COR-L47 (cell line): ENCODE data around the gene FBXO2.

Experiments used
- DNase-seq: peaks from one replicate; lab custom pipeline; 2025; lab: John Stamatoyannopoulos, UW

FBXO2 gene

DNA sequence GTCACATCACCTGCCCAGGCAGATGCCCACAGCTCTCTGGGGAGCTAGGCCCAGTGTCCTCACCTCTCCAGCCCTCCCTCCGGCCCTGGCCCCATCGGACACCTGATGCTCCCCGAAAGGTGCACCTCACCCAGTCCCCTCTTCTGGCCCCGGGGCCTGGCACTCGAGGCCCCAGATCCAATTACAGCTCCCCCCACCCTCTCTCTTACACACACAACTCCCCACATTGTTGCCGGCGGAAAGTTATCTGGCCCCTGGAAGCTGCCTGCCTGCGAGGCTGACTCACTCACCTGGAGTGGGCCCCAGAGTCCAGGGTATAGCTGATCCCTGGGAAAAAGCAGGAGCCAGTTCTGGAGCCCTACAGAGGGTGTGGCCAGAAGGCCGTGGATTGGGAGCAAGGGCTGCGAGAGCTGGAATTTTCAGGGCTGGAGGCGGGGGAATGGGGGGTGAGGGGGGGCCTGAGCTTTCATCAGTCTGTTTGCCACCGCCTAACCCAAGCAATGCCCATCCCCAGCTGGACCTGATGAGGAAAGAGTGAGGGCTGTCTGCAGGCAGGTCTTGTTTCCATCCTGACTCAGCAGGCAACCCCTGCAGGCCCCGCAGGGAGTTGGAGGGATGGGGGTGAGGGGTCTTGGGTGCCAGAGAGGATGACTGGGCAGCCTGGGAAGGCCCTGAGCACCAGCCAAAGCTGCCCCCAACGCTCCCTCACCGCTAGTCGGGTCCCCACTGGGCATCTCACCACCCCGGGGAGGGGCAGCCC, 948 bp downstream of the FBXO2 start:
- DNase-seq = no peak

GRCh38 chr1:11652203-11652780, 1.9 kb downstream of the FBXO2 start:
- DNase-seq = no peak

DNA sequence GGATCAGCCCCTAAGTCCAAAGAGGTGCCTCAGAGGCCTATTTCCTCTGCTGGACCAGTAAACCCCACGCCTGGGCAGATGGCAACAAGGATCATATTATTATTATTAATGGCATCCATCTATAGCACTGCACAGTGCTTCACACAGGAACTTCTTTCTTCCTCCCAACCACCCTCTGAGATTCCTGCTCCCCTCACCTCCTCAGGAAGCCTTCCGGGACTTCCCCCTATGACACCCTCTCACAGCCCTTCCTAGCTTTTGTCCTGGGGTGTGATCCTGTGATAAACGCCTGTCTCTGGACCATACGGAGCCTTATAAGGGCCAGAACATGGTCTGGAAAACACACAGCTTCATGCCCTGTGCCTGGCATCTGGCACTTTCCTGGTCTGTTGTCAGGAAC, 3.2 kb downstream of the FBXO2 start:
- DNase-seq = no peak

- DNase-seq = peak; percentile 78
Observed at GRCh38 chr1:11650331-11650991, 3.8 kb downstream of the FBXO2 start.

DNA sequence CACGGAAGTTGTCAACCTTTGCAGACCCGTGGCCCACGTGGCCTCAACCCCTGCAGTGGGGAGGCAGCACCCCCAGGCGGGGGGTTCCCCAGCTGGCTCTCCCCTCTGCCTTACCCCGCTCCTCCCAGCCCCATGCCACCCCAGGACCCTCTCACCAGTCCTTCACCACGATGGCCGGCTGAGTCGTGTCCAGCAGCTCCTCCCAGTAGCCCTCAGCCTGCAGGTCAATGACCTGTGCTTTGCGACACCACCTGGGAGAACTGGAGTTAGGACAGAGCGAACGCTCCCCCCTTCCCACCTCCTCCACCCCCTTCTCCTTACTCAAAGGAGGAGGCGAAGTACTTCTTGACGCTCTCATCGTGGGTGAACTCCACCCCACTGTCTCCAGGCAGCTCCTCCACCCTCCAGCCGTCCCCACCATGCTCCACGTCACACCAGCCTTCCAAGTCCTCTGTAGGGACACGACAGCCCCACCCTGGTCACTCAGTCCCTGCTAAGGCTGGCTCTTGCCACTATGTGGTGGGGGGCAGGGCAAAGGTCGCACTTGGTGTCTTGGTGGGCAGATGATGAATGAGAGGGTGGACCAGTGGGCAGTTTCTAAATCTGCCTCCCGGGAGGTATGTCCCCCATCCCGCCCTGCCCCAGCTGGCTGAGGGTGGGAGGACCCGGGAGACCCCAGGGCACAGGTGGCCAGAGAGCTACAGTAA, 4.5 kb downstream of the FBXO2 start:
- no peak for DNase-seq

- DNase-seq = no peak
Observed at GRCh38 chr1:11649237-11649623, 5.0 kb downstream of the FBXO2 start.

GRCh38 chr1:11648732-11649158, 5.5 kb downstream of the FBXO2 start:
- DNase-seq = no peak

GRCh38 chr1:11648039-11648438, 6.2 kb downstream of the FBXO2 start:
- DNase-seq = no peak

DNA sequence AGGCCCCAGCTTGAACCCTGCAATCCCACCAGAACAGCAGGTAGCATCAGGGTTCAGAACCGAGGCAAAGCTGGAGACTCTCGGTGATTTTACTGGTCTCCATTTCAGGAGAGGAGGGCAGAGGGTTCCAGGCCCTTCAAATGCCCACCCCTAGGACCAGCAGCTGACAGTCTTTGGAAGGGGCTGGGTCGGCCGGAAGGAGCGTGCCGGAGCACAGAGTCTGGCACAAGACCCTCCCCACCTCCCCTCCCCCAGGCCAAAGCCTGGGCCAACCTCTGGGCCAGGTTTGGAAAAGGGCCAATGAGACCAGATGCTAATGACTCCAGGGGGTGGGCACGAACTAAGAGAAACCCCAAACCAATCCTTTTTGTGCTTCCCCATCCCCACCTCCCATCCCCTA, 6.9 kb downstream of the FBXO2 start:
- no peak for DNase-seq

- no peak for DNase-seq
Observed at GRCh38 chr1:11646317-11646716, 7.9 kb downstream of the FBXO2 start.

GRCh38 chr1:11645670-11646265, 8.5 kb downstream of the FBXO2 start:
- peak; percentile 78 for DNase-seq

- DNase-seq = no peak
Observed at GRCh38 chr1:11645270-11645669, 9.0 kb downstream of the FBXO2 start.

- DNase-seq = no peak
Observed at GRCh38 chr1:11643782-11644181, 10.4 kb downstream of the FBXO2 start.

GRCh38 chr1:11642418-11643017, 11.7 kb downstream of the FBXO2 start:
- peak; percentile 44 for DNase-seq

DNA sequence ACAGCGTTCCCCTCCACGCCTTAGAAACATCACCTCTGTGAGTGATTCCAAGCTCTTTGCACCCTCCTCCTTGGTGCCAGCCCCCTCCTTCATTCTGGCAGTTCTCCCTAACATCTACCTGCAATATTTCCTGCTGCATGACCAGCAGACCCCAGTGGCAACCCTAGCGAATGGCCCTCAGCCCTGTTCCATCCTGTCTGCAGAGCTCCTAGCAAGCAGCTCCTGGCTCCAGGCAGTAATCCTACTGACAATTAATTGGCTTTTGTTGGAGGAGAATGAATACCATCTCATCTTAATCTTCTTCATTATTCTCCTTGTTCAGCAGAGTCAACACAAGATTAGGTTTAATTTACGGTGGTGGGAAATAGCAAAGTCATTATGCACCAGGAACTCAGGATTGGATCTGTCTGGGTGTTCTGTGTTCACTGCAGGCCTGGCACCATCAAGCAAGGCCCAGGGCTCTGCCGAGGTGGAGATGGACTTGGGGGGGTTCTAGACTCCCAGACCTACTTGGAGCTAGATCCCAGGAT, 12.4 kb downstream of the FBXO2 start:
- no peak for DNase-seq

GRCh38 chr1:11640944-11641343, 13.3 kb downstream of the FBXO2 start:
- DNase-seq = no peak

- DNase-seq = no peak
Observed at GRCh38 chr1:11640101-11640500, 14.1 kb downstream of the FBXO2 start.

DNA sequence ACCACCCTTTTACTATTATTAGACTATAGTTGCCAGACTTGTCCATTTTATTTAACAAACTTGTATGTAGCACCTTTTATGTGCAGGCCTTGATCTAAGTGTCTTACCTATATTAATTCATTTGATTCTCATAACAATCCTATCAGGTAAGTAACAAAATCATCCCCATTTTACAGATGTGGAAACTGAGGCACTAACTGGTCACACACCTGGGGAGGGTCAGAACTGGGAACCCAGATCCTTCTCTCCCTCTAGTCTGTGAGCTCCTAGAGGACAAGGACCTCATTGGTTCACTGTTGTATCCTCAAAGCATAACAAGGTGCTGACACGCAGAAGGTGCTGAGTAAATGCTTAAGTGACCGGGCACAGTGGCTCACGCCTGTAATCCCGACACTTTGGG, 14.9 kb downstream of the FBXO2 start:
- no peak for DNase-seq

- no peak for DNase-seq
Observed at GRCh38 chr1:11638121-11638520, 16.1 kb downstream of the FBXO2 start.

DNA sequence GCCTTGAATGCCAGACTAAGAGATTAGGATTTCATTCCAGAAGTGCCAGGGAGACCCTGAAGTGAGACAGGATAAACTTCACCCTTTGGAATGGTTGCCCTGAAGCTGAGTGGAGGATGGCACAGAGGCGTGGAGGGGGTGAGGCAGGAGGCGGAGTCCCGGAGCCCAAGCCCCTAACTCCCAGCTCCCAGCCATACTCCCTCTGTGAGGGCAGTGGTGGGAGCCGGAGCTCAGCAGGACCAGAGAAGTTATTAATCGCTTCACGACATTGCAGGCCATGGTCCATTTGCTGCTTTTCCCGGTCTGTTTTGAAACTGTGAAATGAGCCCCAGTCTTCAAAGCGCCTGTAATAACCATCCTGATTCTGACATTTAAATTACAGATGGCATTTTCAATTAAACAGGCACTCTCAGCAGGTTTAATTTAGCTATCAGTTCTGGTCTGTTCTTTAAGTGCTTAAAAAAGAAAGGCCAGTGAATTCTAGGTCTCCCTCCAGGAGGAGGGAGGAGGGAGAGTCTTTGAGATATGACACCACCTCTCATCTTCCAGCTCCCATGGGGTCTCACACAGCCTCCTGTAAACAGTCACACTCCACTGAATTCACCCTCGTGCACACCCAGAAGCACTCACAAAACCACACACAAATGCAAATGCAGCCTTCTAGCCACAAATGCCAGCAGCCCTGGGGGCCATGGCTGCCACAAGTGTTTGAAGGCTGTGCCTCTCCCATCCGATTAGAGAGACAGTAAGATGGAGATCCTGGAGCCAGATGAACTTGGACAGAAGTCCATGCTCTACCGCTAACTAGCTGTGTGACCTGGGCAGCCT, 19.6 kb downstream of the FBXO2 start:
- no peak for DNase-seq
